LHCN-M2 (cell line): ENCODE measurements around the gene MAP4. TPM values are rescaled to one million over a fixed set of nuclear protein-coding genes. Genes with fewer than 3 reads are reported as not detected.
"Not testable (repeated sequence)": the region's sequence is repeated elsewhere in the genome, so short reads cannot be mapped to it uniquely, and the experiment has no call there.

Experiments
- DNase-seq: peaks from one replicate; pipeline ENCODE4 v3.0.0-alpha.2; 2012; ENCODE audit warnings: low read depth
- total RNA-seq: library from RNA; depleted of rRNA; stranded (reverse); fragments of >200 nt; gene quantifications from 2 replicates; pipeline ENCODE4 v1.2.3, GENCODE V29; 2014

MAP4 gene
- total RNA-seq, 1 experiment from 2014 or later: 106 TPM

DNA sequence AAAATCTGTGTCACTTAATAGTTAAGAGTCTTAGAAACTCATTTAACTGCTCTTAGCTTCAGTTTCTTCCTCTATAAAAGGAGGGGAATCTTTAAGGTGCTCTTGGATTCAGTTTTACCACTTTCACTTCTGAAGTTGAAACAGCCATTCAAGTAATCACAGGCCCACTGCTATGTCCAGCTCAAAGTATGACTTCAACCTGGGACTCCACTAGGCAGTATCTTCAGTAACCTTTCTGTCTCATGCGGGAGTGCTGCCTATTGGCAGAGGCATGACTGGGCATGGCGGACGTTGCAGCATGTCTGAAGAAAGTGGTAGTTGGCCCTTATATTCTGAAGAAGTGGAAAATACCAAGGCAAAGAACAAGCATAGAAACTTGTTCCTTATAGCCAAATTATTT is 121.0 kb downstream of the MAP4 start:
- no peak for DNase-seq

DNA sequence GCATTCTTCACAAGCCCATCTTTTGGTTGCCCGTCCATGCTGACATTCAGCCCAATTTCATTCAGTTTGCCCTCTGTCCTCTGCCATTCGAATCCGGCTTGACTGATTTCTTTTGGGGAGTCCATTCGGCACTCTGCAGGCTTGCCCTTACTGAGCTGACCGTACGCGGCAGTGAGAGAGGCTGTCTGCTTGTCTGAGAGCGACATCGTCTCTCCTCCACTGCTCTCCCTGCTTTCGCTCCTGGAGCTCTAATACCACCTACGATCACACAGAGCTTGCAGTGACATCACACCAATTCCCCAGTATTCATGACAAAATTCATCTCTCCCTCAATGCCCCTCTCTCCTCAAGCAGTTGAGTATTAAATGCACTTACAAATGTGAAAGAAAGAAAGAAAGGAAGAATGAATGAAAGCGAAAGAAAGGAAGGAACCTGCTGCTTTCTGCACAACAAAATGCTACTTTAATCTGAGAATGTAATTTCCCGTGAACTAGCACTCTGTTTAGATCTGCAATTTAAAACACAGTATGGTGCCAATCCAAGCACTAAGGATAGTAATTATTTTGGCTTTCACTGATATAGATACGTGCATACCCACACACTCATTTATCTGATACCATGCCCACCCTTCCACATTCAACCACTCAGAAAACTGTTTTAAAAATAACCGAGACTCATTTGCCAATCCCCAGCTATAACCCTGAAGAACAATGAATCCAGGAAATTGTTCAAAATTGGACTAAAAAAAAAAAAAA is 123.8 kb downstream of the MAP4 start:
- no peak for DNase-seq

DNA sequence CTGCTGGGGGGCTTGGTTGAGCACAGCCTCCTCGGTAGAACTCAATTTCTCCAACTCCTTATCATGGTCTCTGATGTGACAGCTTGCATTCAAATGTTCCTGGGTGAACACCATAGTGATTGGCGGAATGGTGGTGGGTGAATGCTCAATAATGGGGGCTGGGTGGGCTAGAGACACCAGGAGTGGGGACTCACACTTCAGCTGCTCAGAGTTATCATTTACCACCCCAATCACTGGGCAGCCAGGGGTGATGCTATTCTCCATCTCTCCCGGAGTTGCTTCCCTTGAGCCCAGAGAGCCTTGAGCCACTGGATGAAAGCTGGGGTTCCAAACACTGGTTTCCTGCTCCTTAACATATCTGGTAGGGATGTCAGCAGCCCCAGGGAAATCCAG is 124.6 kb downstream of the MAP4 start:
- DNase-seq: no peak

DNA sequence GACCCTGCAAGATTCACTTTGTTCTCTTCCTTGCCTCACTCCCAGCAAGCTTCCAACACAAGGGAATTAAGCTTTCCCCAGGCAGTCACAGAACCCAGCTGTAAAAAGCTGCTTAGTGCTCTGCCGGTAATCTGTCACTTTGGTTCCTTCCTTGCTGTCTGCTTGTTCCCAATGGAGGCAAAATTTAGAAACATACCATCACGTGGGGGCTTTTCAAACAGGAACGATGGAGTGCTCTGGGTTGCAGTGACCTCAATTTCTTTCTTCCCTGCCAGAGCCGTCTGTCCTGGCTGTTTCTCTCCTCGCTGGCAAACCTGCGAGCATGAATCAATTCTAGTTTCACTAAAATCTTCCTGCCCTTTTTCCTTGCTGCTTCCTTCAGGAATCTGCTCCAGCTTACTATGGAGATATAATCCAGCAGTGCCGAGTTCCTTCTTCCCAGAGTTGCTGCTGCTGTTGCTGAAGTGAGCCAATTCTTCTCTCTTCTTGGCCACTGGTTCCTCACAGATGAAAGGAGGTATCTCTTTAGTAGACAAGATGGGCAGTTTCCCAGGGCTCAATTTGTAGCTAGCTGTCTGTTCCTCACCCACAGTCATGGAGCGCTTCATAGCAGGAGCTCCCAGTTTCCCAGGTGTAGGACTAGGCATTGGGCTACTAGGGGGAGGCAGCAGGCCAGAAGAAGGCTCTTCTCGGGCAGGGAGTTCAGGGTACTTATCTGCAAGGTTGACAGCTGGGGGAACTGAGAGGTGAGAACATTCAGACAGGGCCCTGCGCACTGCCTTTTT is 125.2 kb downstream of the MAP4 start:
- no peak for DNase-seq

DNA sequence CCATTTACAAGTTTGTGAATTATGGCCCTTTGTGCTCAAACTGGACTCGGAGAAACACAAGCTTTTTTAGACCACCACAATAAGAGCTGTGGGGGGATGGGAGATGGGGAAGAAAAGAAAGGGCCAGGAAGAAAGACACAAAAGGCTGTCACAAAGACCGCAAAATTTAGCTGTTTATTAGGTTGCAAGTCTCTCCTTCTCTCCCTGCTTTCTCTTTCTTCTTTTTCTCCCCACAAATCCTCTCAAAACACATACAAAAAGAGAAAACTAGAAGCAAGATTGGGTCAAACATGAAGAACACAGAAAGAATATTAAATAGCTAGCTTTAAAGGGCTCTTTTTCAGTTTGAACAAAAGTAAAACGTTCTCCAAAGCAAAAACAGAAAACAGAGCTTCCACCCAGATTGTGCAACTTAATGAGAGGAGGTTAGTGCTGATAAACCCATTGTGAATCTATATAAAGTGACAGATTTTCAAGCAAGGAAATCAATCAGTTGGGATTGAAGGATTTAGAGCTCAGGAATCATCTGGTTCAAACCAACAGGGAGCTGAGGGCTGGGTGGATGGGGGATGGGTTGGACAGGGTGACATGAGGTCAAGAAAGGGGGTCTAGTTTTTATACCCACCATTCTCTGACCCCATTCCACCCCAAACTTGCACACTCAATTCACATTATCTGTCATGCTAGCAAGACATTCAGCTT is 125.9 kb downstream of the MAP4 start:
- no peak for DNase-seq

DNA sequence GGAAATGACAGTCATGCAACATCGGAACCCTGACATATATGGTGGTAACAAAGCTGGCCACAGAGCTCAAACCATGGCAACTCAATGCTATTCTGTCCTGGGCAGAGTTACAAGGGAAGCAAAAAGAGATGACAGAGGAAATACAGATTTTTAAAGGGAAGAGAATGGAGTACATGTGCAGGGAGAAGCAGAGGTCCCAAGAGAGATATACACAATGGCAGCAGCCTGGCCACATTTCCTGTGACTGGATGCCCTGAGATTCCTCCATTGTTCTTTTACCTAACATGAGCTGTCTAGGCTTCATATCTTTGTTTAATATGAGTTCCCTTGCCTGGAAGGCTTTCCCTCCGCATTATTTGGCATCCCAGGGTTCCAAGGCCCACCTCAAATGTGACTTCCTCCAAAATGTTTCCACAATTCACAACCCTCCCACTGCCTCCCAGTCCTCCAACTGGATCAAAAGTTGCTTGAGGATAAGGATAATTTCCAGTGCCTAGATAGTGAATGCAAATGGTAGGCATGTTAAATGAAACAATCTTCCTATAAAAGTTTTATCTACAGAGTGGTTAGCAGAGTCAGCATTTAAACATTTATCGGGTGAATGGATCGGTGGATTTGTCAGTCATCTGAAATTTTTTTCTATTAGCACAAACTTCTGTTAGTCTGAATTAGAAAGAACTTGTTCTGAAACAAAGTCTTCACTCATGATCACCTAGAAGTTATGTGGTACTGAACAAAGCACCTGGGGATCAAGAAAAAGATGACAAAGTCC is 127.0 kb downstream of the MAP4 start:
- no peak for DNase-seq

DNA sequence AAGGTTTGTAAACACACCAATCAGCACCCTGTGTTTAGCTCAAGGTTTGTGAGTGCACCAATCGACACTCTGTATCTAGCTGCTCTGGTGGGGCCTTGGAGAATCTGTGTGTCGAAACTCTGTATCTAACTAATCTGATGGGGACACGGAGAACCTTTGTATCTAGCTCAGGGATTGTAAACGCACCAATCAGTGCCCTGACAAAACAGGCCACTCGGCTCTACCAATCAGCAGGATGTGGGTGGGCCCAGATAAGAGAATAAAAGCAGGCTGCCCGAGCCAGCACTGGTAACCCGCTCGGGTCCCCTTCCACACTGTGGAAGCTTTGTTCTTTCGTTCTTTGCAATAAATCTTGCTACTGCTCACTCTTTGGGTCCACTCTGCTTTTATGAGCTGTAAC is 128.2 kb downstream of the MAP4 start:
- DNase-seq: not testable (repeated sequence)

DNA sequence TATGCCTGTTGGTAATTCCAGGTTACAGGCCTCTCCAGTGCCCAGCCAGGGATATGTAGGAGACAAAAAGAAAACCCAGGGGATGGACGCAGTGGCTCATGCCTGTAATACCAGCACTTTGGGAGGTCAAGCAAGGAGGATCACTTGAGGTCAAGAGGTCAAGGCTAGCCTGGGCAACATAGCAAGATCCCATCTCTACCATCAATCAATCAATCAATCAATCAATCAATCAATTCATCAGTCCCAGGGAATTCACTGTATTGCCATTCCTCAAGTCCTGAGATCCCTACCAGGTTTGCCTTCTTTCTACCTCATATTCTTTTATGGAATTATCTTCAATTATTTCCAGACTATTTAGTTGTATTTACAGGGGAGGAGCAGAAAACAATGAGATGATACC is 131.0 kb downstream of the MAP4 start:
- DNase-seq: no peak

DNA sequence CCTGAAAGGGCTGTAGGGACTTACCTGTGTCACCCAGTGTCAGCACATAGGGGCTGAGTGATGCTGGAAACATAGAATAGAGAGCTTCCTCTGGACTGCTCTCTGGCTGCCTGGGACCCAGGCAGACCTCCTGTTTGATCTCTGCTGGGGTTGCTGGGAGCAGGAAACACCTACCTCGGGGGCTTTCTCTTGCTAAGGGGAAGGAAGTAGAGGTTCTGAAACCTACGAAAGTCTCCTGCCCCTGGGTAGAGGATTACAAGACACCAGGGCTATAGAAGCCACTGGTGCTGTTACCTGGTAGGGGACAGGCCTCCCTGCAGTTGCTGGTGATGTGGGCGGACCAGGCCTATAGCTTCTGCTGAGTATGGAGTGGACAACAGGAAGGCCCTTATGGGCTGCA is 131.6 kb downstream of the MAP4 start:
- DNase-seq: no peak

DNA sequence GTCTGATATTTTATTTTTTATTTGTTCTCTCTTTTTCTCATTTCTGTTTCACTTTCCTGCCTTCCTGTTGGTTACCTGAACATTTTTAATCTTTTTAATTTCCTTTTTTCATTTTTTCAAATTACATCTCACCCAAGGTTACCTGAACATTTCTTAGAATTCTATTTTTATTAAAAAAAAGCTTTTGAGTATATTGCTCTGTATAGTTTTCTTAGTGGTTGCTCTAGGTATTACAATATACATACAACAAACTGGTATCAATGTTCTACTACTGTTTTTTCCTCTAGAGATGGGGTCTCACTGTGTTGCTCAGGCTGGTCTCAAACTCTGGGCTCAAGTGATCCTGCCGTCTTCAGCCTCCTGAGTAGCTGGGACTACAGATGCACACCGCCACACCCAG is 133.9 kb downstream of the MAP4 start:
- no peak for DNase-seq

DNA sequence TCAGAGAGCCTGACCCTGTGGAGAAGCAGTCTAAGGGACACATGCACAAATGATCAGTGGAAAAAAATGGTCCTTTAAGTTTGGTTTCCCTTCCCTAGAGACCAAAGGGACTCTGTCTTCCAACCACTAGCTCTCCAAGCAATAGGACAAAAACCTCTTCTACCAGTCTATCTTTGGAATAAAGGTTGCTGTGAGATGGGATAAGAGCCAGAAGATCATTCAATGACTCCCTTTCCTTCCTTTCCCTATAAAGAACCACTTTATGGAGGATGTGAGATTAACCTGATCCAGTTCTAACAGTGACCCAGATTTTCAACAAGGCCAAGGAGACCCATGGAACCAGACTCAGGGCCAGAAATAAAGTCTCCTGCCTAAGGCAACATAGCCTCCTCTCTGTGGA is 138.5 kb downstream of the MAP4 start:
- no peak for DNase-seq

DNA sequence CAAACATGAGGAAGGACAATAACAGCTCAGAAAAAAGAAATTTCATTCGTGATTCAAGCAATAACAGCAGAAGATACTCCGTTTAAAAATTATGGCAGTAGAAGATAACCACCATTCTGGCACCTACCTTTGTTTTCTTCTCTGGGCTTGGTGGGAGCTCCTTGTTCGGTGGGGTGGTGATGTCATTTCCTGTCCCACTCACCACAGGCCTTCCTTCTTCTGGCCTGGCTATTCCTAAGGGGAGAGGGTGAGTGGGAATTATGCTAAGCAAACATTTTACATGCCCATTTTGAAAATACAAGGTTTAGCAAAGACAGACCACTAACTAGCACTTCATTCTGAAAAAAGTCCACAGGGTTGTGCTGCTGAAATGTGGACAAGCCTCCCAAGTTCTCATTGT is 138.9 kb downstream of the MAP4 start:
- peak; percentile 20 for DNase-seq

DNA sequence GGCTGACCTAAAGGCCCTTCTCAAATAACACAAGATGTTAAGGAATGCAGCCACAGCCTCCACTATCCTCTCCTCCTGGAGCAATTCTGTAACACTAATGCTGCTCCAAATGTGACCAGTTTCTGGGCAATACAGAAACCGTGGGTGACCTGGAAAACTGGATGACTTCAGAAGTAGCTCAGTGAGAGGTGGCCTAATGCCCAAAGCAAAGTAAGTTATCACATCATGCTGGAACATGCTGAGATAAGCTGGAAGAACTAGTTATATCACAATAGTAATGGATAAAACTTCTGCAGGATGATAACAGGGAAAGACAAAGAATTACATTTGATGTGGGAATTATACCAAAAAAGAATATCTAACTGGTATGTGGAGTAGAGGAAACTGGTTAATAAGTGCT is 141.3 kb downstream of the MAP4 start:
- DNase-seq: no peak

DNA sequence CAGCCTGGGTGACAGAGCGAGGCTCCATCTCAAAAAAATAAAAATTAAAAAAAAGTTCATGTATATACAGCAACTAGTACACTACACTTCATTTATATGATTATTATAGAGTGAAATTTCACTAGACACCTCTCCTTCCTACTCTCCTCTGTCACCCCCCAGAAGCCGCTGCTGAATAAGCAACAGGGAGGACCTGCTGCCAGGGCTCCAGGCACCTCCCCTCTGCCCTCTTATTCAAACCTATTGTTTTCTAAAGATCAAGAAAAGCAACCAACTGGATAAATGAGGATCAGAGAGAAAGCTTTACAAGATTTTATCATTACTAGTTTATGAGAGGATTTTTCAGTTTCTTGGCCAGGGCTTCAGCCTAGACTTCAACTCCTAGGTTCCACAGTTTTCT is 141.8 kb downstream of the MAP4 start:
- DNase-seq: no peak

DNA sequence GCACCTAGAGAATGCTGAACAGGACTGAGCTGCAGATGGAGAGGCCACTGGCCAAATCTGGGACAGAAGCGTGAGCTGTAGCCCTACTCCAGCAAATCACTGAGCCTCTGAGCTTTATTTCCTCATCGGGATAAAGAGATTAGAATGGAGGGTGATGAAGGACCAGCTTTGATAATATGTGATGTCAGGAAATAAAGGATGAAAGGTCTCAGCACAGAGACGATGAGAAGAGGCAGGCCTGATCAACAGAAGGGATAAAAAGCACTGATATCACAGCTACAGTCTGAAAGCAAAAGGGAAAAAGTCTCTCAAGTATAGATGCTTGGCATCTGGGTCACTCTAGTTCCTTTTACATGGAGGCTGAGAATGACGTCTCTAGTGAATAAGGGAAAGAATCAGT is 143.3 kb downstream of the MAP4 start:
- DNase-seq: no peak

DNA sequence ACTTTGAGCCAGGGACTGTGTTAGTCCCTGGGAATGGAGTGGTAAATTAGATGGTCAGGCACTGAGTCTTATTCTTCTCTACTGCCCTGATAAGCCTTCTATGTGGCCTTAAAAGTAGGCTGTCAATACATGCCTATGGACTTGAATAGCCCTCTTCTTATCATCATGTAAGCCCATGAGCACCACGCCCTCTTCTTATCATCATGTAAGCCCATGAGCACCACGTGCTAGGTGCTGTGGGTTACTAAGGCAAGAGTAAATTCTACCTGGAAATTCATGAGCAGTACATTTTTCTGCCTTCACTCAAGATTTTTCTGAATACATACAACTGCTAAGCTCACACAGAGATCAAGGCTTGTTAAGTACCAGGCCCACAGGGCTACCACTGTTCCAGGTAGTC is 144.8 kb downstream of the MAP4 start:
- DNase-seq: no peak

DNA sequence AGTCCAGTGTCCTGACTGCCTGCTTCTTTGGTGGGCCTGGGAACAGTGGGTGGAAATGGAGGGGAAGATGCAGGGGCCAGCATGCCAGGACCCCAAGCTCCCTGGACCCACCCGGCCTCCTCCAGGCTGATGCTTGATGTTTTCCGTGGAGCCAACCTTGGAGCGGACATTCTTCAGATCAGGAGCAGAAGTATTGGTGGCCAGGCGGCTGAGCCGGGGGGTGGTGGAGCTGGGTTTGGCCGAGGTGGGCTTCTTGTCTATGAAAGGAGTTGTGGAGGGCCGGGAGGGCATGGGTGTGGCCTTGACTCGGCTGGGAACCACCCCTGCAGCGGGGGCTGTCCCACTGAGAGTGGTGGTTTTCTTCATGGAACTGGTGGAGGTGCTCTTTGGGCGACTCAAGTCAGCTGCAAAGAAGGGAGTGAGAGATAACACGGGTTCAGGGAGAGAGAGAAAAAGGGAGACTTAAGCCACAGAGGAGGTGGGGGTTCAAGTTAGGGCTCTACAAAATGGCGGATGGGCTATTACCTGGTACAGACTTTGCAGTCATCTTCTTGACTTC is 145.4 kb downstream of the MAP4 start:
- no peak for DNase-seq

DNA sequence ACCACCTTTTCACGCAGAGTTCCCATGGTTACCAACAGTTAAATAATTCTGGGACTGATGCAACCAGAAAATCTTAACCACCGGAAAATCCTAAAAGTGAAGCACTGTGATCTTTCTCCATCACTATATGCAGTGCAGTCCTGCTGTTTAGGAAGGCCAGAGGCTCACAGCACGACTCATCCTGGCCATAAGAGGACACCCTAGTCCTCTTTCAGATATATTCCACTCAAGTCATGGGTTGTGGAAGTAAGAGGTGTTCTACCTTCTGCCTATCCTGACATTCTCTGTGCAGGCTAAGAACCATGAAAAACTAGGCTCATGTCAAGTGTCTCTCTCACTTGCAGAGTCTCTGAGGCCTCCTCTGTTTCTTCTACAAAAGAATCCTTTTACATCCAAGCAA is 146.1 kb downstream of the MAP4 start:
- no peak for DNase-seq

DNA sequence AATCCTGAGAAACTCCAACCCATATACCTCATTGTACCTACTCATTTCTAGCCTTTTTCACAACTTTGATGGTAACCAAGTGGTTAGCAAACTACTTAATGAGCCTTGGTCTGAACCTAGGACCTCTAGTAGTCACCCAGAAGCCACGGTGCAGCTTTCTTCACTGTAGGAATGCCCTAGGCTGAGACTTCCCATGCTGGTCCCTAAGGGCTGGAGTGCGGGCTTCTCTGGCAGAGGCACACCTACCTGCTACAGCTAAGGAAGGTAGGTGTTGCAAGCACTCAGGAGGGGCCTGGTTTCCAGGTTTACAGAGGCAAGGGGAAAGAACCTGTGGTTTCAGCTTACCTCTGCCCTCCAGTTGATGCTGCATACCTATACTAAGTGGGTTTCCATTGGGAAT is 147.9 kb downstream of the MAP4 start:
- DNase-seq: no peak

DNA sequence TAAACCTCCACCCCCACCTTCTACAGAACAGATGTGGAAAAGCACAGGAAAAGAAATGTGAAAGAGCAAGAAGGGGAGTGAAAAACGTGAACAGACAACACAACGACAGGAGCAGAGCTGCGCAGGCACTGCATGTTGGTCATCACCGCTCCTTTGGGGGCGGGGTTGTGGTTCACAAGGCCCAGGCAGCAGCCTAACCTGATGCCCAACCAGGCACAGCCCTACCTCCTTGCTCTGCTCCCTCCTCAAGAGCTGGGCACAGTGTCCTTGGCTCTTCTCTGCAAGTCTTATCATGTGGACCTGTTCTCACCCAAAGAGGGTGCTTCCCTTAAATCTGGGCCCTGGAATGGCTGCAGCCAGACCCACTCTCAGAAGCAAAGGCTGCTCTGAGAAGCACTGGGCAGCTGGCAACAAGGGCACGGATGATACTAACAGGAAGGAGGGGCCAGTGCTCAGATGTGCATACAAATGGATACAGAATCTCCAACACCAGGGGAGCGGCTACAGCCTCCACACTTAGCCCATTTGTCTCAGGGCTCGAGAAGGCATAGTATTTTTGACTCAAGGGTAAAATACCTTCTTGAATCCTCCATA is 148.7 kb downstream of the MAP4 start:
- no peak for DNase-seq

DNA sequence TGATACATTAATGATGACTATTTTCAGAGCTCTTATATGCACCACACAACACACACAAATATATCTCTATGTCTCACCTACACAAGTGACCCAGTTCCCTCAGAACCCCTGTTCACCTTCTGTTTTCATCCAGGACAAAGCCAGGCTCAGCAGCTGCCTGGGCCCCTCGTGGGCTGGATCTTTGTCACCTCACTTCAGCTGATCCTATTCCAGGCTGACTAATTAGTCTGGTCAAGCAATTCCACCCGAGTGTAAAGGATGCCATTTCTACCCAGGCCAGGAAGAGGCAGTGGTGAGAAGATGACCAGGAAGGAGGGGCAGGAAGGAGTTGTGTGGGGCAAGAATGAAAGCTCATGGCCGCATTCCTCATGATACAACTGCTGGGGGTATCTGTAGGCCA is 151.0 kb downstream of the MAP4 start:
- DNase-seq: peak; percentile 43
